Panc1 (cell line): ENCODE results near the gene RASGRF2. TPM values are rescaled to one million over a fixed set of nuclear protein-coding genes. Genes with fewer than 3 reads are reported as not detected.

Source experiments
- ATAC-seq: fragments of 200-7000 bp; cut with Tn5 transposase; 2 replicates; pipeline ENCODE4 v1.9.1; 2020; ENCODE audit warnings: mild to moderate bottlenecking, moderate library complexity
- BruUV-seq: library from RNA; stranded (reverse); fragments of 400-500 nt; replicated peaks from 2 replicates; lab custom pipeline; 2021; lab: Mats Ljungman, UMichigan
- CTCF ChIA-PET: fragments of 300-600 bp; sonication (Branson Sonifier 250); formaldehyde crosslinking; loops from one replicate; lab custom pipeline; 2022; ENCODE audit warnings: antibody characterized with exemption; lab: Charles Lee
- POLR2A ChIA-PET: fragments of 300-600 bp; sonication (Branson Sonifier 250); formaldehyde crosslinking; loops from one replicate; lab custom pipeline; 2022; ENCODE audit warnings: antibody characterized with exemption; lab: Charles Lee
- DNase-seq: peaks from one replicate; pipeline ENCODE4 v3.0.0-alpha.2; 2010; ENCODE audit warnings: low read depth, low spot score
- H3K27ac ChIP-seq: 2 replicates; pipeline ENCODE4 v1.5.1; 2011; ENCODE audit warnings: mild to moderate bottlenecking, low read length, inconsistent platforms
- H3K27me3 ChIP-seq: fragments of 200-500 bp; sonication (Bioruptor generic); 2 replicates; pipeline ENCODE4 v1.6.0; 2014; ENCODE audit warnings: low read length, inconsistent platforms; ENCODE audit not compliant: control insufficient read depth, insufficient read depth
- H3K36me3 ChIP-seq: fragments of 200-500 bp; sonication (Bioruptor generic); 2 replicates; pipeline ENCODE4 v1.5.1; 2014; ENCODE audit warnings: inconsistent platforms, mild to moderate bottlenecking, low read length, moderate library complexity; ENCODE audit not compliant: control insufficient read depth, insufficient read depth
- H3K4me1 ChIP-seq: 2 replicates; pipeline ENCODE4 v1.5.1; 2011; ENCODE audit warnings: inconsistent platforms, mild to moderate bottlenecking, low read length, moderate library complexity; ENCODE audit not compliant: control insufficient read depth, insufficient read depth
- H3K4me3 ChIP-seq, 2 experiments: 2 replicates each; pipeline ENCODE4 v1.5.1; 2011 to 2012; ENCODE audit warnings: low read depth in 2 of 2, low read length in 2 of 2, mild to moderate bottlenecking in 2 of 2, inconsistent platforms in 1 of 2, moderate library complexity in 1 of 2
- H3K9me3 ChIP-seq: fragments of 200-500 bp; sonication (Bioruptor generic); 2 replicates; pipeline ENCODE4 v1.5.1; 2014; ENCODE audit warnings: low read depth, mild to moderate bottlenecking, inconsistent platforms, low read length, moderate library complexity; ENCODE audit not compliant: control insufficient read depth, insufficient read depth
- POLR2AphosphoS5 ChIP-seq: IDR thresholded peaks from 2 replicates; pipeline ENCODE4 v1.6.1; 2012; ENCODE audit warnings: mild to moderate bottlenecking, low read depth, low read length, moderate library complexity
- SIN3A ChIP-seq: IDR thresholded peaks from 2 replicates; pipeline ENCODE4 v1.6.1; 2012; ENCODE audit warnings: low read depth, mild to moderate bottlenecking, low read length, moderate library complexity, borderline replicate concordance; ENCODE audit not compliant: insufficient read depth
- TCF7L2 ChIP-seq: IDR thresholded peaks from 2 replicates; pipeline ENCODE4 v1.6.1; 2011; ENCODE audit warnings: mild to moderate bottlenecking, low read depth, low read length, inconsistent platforms
- in situ Hi-C: cut with HindIII; loops from 2 replicates; pipeline ENCODE4 v1.10.0; 2016; ENCODE audit warnings: low sequenced_read_pairs, low pct_unique_long_range_greater_than_20kb
- intact Hi-C: fragments of 100-400 bp; cut with micrococcal nuclease; formaldehyde crosslinking; loops from one replicate; pipeline ENCODE4 v1.10.0; 2022; ENCODE audit not compliant: unreplicated experiment
- total RNA-seq: library from RNA; stranded (reverse); gene quantifications from one replicate; pipeline ENCODE4 v1.2.1, GENCODE V29; 2021; ENCODE audit not compliant: unreplicated experiment
- TF ChIP-seq, protein P1 (sequence below): fragments of 450-650 bp; IDR thresholded peaks from 2 replicates; pipeline ENCODE4 v1.5.1; 2017; ENCODE audit warnings: mild to moderate bottlenecking
- TF ChIP-seq, protein P2 (sequence below), 2 experiments: IDR thresholded peaks; 2 replicates each; pipeline ENCODE4 v1.6.1; 2011 to 2012; ENCODE audit warnings: low read depth in 2 of 2, control low read depth in 1 of 2, low read length in 1 of 2, mild to moderate bottlenecking in 1 of 2, moderate library complexity in 1 of 2; ENCODE audit not compliant: insufficient read depth in 1 of 2

Gene RASGRF2
- total RNA-seq, 1 experiment from 2014 or later = 4.7 TPM

GRCh38 chr5:81075041-81075440 lies 114.9 kb downstream of the RASGRF2 start:
- in situ Hi-C loops = no loop called here

DNA sequence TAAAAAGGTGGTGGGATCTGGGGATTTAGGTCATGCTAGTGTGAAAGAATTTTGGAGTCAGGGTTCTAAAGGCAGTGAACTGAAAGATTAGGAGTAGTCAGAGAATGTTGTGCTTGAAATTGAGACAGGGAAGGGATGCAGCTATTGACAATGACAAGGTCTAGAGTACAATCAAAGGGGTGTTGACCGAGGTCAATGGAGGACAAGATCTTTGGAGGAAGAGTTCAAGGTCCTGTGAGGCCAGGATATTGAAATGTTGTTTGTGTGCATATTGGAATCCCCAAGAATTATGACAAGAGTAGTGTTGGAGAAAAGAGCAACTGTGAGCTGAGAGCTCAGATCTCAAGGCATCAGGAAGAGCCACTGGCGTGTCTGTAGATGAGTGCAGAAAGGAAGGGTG lies 116.9 kb downstream of the RASGRF2 start:
- CTCF ChIA-PET = no interaction called here

More at GRCh38 chr5:81075041-81075440, 114.9 kb downstream of the RASGRF2 start:
- no TSS peak for BruUV-seq
- Histone ChIP-seq H3K4me1 (no peaks in the 10 kb centered on the region), H3K4me3 (no peak overlapping the region), H3K9me3 (no peaks in the 10 kb centered on the region; the same call in 1 of the 2 replicates), H3K36me3 (no peaks in the 10 kb centered on the region), H3K27ac (no peak overlapping the region), H3K27me3 (no peaks in the 10 kb centered on the region)
- TF ChIP-seq, protein P1, sequence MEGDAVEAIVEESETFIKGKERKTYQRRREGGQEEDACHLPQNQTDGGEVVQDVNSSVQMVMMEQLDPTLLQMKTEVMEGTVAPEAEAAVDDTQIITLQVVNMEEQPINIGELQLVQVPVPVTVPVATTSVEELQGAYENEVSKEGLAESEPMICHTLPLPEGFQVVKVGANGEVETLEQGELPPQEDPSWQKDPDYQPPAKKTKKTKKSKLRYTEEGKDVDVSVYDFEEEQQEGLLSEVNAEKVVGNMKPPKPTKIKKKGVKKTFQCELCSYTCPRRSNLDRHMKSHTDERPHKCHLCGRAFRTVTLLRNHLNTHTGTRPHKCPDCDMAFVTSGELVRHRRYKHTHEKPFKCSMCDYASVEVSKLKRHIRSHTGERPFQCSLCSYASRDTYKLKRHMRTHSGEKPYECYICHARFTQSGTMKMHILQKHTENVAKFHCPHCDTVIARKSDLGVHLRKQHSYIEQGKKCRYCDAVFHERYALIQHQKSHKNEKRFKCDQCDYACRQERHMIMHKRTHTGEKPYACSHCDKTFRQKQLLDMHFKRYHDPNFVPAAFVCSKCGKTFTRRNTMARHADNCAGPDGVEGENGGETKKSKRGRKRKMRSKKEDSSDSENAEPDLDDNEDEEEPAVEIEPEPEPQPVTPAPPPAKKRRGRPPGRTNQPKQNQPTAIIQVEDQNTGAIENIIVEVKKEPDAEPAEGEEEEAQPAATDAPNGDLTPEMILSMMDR = no peak
- TF ChIP-seq TCF7L2 = no peak
- no peak for TF ChIP-seq SIN3A
- no peak for TF ChIP-seq POLR2AphosphoS5
- TF ChIP-seq, protein P2, sequence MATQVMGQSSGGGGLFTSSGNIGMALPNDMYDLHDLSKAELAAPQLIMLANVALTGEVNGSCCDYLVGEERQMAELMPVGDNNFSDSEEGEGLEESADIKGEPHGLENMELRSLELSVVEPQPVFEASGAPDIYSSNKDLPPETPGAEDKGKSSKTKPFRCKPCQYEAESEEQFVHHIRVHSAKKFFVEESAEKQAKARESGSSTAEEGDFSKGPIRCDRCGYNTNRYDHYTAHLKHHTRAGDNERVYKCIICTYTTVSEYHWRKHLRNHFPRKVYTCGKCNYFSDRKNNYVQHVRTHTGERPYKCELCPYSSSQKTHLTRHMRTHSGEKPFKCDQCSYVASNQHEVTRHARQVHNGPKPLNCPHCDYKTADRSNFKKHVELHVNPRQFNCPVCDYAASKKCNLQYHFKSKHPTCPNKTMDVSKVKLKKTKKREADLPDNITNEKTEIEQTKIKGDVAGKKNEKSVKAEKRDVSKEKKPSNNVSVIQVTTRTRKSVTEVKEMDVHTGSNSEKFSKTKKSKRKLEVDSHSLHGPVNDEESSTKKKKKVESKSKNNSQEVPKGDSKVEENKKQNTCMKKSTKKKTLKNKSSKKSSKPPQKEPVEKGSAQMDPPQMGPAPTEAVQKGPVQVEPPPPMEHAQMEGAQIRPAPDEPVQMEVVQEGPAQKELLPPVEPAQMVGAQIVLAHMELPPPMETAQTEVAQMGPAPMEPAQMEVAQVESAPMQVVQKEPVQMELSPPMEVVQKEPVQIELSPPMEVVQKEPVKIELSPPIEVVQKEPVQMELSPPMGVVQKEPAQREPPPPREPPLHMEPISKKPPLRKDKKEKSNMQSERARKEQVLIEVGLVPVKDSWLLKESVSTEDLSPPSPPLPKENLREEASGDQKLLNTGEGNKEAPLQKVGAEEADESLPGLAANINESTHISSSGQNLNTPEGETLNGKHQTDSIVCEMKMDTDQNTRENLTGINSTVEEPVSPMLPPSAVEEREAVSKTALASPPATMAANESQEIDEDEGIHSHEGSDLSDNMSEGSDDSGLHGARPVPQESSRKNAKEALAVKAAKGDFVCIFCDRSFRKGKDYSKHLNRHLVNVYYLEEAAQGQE (IDR thresholded peaks at IDR 0.05; ENCODE audit: insufficient read depth in 1 of 2, low read depth in 2 of 2, low read length in 1 of 2) = no peak
- POLR2A ChIA-PET = no interaction called here
- intact Hi-C loops = no loop called here
- DNase-seq (no peak), ATAC-seq (no peak)
- CTCF ChIA-PET = no interaction called here

More for the DNA sequence above, 116.9 kb downstream of the RASGRF2 start:
- no peaks in the 10 kb centered on the region for H3K27me3 ChIP-seq
- no peak overlapping the region for H3K4me3 ChIP-seq
- TF ChIP-seq SIN3A (no peak), TCF7L2 (no peak), POLR2AphosphoS5 (no peak)
- TF ChIP-seq, protein P2 (IDR thresholded peaks at IDR 0.05; ENCODE audit: insufficient read depth in 1 of 2, low read depth in 2 of 2, low read length in 1 of 2) = no peak
- TF ChIP-seq, protein P1 = no peak
- POLR2A ChIA-PET = no interaction called here
- in situ Hi-C loops = no loop called here
- no peaks in the 10 kb centered on the region; the same call in 1 of the 2 replicates for H3K9me3 ChIP-seq
- H3K4me1 ChIP-seq = no peaks in the 10 kb centered on the region
- no peak for DNase-seq
- no peak overlapping the region for H3K27ac ChIP-seq
- H3K36me3 ChIP-seq = no peaks in the 10 kb centered on the region
- BruUV-seq = no TSS peak
- ATAC-seq = no peak
- intact Hi-C loops = no loop called here
